Measurements from ENCODE around the gene ADAMTSL2.

ADAMTSL2 gene

DNA sequence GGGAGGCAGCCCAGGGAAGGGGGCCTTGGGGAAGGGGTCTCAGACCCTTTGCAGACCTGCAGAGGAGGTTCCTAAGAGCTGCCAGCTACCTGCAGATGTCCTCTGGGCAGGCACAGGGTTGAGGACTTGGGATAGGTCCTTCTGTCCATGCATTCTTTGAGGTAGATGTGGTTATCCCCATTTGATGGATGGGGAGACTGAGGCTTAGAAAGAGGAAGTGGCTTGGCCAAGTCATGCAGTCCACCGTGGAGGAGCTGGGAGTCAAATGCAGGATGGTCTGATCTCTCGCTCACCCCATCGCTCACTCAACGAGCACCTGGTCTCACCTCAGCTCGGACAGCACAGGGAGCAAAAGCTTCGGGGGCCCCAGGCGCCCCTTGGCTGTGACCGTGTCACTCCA, 20.2 kb downstream of the ADAMTSL2 start:
- peaks cover 3 to 5% of the 10 kb centered on the region in 2 experiments for H3K4me1 ChIP-seq (ENCODE audit: control insufficient read depth in 1 of 2, insufficient read depth in 1 of 2, low read depth in 1 of 2, low read length in 1 of 2)
- H3K9me3 ChIP-seq: no peaks in the 10 kb centered on the region
- H3K4me3 ChIP-seq (ENCODE audit: low read depth in 1 of 2, low read length in 1 of 2): no peak overlapping the region
- H3K36me3 ChIP-seq: no peaks in the 10 kb centered on the region
- TF ChIP-seq, protein P1, sequence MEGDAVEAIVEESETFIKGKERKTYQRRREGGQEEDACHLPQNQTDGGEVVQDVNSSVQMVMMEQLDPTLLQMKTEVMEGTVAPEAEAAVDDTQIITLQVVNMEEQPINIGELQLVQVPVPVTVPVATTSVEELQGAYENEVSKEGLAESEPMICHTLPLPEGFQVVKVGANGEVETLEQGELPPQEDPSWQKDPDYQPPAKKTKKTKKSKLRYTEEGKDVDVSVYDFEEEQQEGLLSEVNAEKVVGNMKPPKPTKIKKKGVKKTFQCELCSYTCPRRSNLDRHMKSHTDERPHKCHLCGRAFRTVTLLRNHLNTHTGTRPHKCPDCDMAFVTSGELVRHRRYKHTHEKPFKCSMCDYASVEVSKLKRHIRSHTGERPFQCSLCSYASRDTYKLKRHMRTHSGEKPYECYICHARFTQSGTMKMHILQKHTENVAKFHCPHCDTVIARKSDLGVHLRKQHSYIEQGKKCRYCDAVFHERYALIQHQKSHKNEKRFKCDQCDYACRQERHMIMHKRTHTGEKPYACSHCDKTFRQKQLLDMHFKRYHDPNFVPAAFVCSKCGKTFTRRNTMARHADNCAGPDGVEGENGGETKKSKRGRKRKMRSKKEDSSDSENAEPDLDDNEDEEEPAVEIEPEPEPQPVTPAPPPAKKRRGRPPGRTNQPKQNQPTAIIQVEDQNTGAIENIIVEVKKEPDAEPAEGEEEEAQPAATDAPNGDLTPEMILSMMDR (IDR thresholded peaks at IDR 0.05): no peak
- no peak overlapping the region for H3K27ac ChIP-seq
- peaks cover 17% of the 10 kb centered on the region for H3K27me3 ChIP-seq

DNA sequence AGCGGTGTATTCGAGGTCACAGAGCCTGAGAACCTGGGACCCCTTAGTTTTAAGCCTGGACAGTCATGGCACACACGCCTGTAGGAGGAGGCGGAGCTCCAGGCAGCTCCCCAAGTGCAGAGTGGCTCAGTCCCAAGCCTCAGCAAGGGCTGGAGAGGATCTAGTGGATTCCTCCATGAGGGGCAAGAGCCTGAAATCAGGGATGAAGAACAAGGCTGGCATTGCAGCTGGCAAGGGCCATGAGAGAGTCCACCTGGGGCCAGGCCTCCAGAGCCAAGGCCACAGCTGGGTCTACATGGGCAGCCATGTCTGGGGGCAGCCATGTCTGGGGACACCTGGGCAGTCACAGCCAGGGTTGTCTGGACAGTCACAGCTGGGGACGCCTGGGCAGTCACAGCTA, 21.9 kb downstream of the ADAMTSL2 start:
- no peak overlapping the region for H3K4me3 ChIP-seq (ENCODE audit: low read depth in 1 of 2, low read length in 1 of 2)
- no peaks in the 10 kb centered on the region for H3K36me3 ChIP-seq
- H3K9me3 ChIP-seq: no peaks in the 10 kb centered on the region
- H3K4me1 ChIP-seq (ENCODE audit: control insufficient read depth in 1 of 2, insufficient read depth in 1 of 2, low read depth in 1 of 2, low read length in 1 of 2): peaks cover 3 to 5% of the 10 kb centered on the region in 2 experiments
- TF ChIP-seq, protein P1 (IDR thresholded peaks at IDR 0.05): no peak
- peaks cover 17% of the 10 kb centered on the region for H3K27me3 ChIP-seq
- H3K27ac ChIP-seq: no peak overlapping the region

DNA sequence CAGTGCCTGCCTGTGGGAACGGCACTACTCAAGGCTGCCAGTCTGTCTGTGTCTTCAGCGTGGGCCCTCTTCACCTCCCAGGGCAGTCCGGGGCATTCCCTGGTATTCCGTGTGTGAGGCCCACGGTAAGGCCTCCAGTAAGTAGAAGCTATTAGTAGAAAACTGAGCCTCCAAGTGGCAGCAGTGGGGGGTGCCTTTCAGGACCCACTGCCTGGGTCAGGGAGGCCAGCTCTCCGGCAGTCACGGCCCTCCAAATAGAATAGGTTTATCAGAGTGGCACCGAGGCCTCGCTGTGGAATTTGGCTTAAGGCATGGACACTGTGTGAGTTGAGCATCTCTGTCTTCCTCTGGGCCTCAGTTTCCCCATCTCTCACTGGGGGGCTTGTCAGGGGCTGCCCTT, 23.1 kb downstream of the ADAMTSL2 start:
- Histone ChIP-seq H3K27ac (no peak overlapping the region), H3K4me3 (ENCODE audit: low read depth in 1 of 2, low read length in 1 of 2) (no peak overlapping the region), H3K36me3 (no peaks in the 10 kb centered on the region), H3K27me3 (peaks cover 17% of the 10 kb centered on the region), H3K4me1 (ENCODE audit: control insufficient read depth in 1 of 2, insufficient read depth in 1 of 2, low read depth in 1 of 2, low read length in 1 of 2) (peaks cover 3 to 5% of the 10 kb centered on the region in 2 experiments), H3K9me3 (no peaks in the 10 kb centered on the region)
- TF ChIP-seq, protein P1 (IDR thresholded peaks at IDR 0.05): no peak

DNA sequence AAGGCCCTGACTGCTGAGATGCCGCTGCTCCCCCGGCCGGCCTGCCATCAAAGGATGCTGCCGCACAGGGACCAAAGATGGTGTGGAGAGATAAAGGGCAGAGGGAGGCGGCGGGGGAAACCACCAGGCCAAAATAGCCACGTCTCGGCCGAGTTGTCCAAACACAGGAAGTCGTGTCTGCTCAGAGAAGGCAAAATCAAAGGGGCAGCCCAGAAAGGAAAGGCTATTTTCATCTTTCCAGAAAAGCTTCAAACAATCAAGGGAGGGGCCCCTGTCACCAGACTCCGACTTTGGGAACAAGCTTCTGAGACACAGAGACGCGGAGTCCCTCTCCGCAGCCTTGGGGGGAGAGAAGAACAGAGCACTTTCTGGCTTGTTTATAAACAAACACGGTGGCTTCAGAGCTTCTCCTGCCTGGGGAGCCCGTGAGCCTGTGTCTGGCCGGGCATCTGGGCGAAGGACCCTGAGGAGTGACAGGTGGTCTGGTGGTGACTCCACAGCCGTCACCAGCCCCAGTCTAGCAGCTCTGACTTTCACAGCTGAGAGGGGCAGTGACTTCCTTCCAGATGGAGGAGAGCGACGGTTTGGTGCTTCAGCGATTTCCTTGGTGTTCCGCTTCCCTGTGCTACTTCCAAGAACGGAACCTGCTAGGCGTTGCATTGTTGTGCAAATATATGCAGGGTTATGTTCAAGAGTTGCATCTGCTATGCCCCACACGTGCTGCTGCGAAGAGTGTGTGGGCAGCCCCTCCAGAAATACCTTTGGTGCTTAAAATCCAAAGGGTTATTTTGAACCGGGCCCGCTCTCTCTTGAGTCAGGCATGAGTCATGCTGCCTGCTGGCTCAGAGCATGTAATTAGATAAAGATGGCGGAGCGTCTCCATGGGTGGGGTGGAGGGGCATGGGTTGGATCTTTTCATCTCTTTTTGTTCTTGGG, 24.0 kb downstream of the ADAMTSL2 start:
- peaks cover 17% of the 10 kb centered on the region for H3K27me3 ChIP-seq
- no peak overlapping the region for H3K27ac ChIP-seq
- no peaks in the 10 kb centered on the region for H3K36me3 ChIP-seq
- no peak overlapping the region for H3K4me3 ChIP-seq (ENCODE audit: low read depth in 1 of 2, low read length in 1 of 2)
- peaks cover 3 to 5% of the 10 kb centered on the region in 2 experiments for H3K4me1 ChIP-seq (ENCODE audit: control insufficient read depth in 1 of 2, insufficient read depth in 1 of 2, low read depth in 1 of 2, low read length in 1 of 2)
- no peaks in the 10 kb centered on the region for H3K9me3 ChIP-seq
- TF ChIP-seq, protein P1 (IDR thresholded peaks at IDR 0.05): no peak

DNA sequence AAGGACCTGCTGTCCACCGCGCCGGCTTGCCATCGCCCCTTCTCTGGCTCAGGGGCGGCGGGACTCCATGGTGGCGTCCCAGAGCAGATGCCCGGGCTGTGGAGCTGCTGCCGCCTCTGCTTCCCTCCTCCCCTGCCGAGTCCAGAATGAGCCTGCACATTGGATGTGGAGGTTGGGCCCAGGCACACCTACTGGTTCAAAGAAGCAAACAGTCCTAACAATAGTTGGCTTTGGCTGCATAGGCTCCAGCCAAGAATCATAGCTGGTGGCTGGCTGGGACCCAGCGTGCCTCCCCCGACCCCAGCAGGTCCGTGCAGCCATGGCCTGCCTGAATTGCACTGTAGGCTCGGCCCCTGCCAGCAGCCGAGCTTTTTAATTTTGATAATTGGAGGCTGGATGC, 25.8 kb downstream of the ADAMTSL2 start:
- H3K4me1 ChIP-seq (ENCODE audit: control insufficient read depth in 1 of 2, insufficient read depth in 1 of 2, low read depth in 1 of 2, low read length in 1 of 2): peaks cover 3 to 5% of the 10 kb centered on the region in 2 experiments
- H3K9me3 ChIP-seq: no peaks in the 10 kb centered on the region
- no peaks in the 10 kb centered on the region for H3K36me3 ChIP-seq
- H3K4me3 ChIP-seq (ENCODE audit: low read depth in 1 of 2, low read length in 1 of 2): no peak overlapping the region
- H3K27ac ChIP-seq: no peak overlapping the region
- TF ChIP-seq, protein P1 (IDR thresholded peaks at IDR 0.05): no peak
- H3K27me3 ChIP-seq: peaks cover 18% of the 10 kb centered on the region
